Fibroblast of gingiva (primary cell): Measurements from ENCODE around the gene CCDC9.
"Not testable (repeated sequence)": the region's sequence is repeated elsewhere in the genome, so short reads cannot be mapped to it uniquely, and the experiment has no call there.

Experiments
- DNase-seq: peaks from one replicate; pipeline ENCODE4 v3.0.0-alpha.2; 2011; ENCODE audit warnings: low read depth

CCDC9 gene

DNA sequence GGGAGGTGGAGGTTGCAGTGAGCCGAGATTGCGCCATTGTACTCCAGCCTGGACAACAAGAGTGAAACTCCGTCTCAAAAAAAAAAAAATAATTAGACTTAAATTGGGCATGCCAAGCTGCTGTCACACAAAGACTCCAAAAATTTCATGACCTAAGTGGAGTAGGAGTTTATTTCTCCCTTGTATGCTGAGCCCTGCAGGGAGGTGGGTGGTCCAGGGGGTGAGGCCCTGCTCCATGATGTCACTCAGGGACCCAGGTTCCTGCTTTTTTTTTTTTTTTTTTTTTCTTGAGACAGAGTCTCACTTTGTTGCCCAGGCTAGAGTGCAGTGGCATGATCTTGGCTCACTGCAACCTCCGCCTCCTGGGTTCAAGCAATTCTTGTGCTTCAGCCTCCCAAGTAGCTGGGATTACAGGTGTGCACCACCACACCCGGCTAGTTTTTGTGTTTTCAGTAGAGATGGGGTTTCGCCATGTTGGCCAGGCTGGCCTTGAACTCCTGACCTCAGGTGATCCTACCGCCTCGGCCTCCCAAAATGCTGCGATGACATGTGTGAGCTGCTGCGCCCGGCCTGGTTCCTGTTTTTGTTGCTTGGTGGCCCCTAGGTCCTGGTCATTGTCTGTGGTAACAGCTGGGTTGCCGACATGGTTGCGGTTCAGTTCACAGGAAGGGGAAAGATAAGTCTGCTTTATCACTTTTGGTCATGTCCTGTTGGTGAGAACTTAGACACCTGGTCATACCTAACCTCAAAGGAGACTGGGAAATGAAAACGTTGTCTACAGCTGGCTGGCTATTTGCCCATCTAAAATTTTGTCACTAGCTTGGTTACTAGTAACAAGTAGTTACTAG, 5.8 kb downstream of the CCDC9 start:
- DNase-seq = not testable (repeated sequence)

GRCh38 chr19:47264629-47265028, 8.3 kb downstream of the CCDC9 start:
- DNase-seq = no peak

DNA sequence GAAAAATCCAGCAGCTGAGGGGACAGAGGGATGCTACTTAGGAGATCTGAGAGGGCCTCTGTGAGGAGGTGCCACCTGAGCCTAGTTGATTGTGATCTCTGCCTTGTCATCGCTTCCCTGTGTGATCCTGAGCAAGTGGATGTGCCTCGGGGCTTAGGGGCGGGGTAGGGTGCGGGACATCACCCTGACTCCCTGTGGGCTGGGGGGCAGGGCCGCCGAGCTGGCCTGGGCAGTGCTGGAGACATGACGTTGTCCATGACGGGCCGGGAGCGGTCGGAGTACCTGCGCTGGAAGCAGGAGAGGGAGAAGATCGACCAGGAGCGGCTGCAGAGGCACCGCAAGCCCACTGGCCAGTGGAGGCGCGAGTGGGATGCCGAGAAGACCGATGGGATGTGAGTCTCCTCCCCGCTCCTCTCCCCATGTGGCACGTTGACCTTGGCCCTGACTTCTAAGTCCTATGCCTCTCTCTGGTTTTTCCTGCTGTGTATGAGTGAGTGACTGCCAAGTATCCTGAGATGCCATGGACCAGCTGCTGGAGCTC, 10.1 kb downstream of the CCDC9 start:
- no peak for DNase-seq

- DNase-seq = peak; percentile 32
Observed at GRCh38 chr19:47267350-47267759, 11.0 kb downstream of the CCDC9 start.

- no peak for DNase-seq
Observed at GRCh38 chr19:47268028-47268427, 11.7 kb downstream of the CCDC9 start.

DNA sequence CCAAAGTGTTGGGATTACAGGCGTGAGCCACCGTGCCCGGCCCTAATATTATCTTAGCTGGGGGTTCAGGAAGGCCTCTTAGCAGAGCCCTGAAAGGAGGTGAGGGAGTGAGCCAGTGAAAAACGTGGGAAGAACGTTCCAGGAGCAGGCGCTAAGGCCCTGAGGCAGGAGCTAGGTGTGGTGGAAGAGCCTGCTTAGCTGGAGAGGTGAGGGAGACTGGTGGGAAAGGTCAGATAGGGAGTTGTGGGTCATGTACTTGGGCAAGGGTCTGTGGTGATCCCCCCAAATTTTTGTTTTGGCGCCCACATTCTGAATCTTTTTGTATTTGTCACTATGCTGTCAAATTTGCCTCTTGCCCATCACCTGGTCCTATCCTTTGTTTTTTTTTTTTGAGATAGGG, 13.3 kb downstream of the CCDC9 start:
- no peak for DNase-seq

DNA sequence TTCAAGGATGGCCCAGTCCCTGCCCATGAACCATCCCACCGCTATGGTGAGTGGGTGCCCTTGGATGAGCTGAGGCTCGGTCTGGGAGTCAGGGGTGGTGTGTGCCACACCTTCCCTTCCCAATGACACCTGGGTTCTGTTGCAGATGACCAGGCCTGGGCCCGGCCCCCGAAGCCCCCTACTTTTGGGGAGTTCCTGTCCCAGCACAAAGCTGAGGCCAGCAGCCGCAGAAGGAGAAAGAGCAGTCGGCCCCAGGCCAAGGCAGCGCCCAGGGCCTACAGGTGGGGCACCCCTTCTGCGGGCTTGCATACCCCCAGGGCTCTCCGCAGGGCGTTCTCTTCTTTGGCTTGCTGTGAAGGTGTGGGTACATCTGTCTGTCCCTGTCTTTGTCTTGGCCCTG, 14.1 kb downstream of the CCDC9 start:
- no peak for DNase-seq

DNA sequence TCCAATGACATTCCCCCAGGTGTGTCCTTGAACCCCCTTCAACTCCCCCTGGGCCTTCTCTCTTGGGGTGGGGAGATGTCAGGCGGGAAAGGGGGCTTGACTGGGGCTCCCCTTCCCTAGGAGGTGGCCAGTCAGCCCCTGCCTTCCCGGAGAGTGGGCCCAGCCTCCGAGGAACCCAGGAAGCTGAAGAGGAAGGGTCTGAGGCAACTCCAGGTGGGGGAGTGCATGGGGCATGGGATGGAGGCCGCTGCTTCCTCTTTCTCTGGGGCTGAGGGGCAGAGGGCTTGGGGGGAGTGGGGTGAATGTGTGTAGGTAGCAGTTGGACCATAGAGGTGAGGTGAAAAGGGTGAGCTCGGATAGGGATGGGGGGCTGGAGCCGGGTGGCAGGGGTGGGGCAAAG, 15.6 kb downstream of the CCDC9 start:
- no peak for DNase-seq

- no peak for DNase-seq
Observed at GRCh38 chr19:47272448-47273312, 16.4 kb downstream of the CCDC9 start.

DNA sequence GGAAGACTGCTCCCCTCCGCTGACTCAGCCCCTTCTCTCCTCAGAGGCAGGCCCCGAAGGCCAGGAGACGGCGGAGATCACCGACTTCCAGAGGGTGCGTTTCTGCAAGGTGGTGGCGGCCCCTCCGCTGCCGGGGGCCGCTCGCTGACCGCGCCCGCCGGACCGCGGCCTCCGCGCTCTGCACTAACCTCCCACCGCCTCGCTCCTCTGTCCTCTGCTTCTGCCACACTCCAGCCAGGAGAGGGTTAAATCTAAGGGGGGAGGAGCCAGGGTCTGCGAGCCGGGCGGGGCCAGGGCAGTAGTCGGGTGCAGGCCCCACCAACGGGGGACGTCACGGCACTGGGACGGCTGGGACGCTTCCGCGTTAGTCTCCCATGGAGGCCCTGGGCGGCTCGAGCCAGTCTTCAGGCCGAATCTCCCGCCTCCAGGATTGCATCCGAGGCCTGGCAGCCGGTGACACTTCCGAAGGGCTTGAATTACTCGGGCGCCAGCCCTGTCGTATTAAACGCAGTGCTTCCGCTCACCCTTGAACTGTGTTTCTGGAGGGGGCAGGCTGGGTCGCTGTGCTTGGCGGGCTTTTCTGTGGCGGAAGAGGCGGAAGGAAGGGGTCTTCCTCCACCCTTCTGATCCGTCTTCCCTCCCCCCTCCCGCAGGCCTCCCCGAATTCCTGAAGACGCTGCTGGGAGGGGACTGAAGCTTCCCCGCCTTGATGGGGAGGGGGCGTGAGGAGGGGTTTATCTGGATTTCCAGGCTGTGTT, 17.2 kb downstream of the CCDC9 start:
- DNase-seq = peak; percentile 96

- peak; percentile 93 for DNase-seq
Observed at GRCh38 chr19:47274071-47274890, 18.0 kb downstream of the CCDC9 start, which contains the start of gene INAFM1. INAFM1 (plus strand) TSS chr19:47274885; CDS start chr19:47274920, 35 bp downstream.

- no peak for DNase-seq
Observed at GRCh38 chr19:47274891-47275761, 18.8 kb downstream of the CCDC9 start.

DNA sequence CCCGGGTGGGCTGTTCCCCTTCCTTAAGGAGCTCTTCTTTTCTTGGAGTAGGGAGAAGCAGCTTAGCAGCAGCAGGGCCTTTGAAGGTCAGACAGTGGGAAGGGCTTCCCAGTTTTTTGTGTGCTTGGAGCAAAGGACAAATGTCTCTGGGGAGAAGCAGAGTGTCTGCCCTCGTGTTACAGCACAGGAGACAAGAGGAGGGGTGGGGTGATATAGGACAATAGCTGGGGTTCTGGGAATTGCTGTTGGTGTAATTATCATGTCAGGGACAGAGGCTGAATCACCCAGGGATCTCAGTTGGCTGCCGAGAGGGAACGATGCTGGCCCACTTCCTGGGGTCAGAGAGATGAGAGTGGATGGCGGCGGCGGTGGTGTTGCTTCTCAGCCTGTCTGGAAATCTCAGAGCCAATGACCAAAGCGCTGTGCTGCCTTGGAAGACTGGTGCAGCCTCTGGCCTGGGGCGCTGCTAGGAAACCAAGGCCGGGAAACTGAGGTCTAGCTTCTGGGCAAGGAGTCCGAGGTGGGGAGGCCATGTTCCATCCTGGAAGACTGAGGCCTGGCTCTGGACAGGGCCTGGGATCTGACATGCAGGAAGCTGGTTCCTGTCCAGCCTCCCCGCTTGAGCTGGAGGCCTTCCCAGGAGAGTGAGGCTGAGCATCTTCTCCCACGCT, 19.6 kb downstream of the CCDC9 start:
- DNase-seq = peak; percentile 62

DNA sequence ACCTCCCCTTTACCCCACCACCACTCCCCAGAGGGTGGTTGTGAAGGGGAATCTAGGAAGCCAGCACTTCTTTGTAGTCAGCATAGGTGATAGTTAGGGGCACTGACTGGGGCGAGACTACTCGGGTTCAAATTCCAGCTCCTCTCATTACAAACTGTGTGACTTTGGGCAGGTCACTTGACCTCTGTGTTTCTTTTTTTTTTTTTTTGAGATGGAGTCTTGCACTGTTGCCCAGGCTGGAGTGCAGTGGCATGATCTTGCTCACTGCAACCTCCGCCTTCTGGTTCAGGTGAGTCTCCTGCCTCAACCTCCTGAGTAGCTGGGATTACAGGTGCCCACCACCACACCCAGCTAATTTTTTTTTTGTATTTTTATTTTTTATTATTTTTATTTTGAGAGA, 20.2 kb downstream of the CCDC9 start:
- not testable (repeated sequence) for DNase-seq

DNA sequence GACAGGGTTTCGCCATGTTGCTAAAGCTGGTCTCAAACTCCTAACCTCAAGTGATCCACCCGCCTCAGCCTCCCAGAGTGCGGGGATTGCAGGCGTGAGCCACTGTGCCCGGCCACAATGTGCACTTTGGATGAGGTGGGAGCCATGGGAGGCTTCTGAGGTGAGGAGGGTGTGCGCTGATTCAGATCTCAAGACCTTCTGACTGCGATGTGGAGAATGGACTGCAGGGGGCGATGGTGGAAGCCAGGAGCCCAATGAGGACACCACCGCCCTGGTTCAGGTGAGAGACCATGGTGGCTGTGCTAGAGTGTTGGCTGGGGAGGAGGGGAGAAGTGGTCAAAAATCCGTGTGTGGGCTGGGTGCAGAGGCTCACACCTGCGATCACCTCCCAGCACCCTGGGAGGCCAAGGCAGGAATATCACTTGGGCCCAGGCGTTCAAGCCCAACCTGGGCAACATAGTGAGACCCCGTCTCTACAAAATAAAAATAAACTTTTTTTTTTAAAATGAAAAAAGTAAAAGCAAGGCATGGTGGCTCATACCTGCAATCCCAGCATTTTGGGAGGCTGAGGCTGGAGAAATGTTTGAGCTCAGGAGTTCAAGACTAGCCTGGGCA, 24.0 kb downstream of the CCDC9 start:
- no peak for DNase-seq

GRCh38 chr19:47283405-47284059, 27.2 kb downstream of the CCDC9 start:
- DNase-seq = no peak

DNA sequence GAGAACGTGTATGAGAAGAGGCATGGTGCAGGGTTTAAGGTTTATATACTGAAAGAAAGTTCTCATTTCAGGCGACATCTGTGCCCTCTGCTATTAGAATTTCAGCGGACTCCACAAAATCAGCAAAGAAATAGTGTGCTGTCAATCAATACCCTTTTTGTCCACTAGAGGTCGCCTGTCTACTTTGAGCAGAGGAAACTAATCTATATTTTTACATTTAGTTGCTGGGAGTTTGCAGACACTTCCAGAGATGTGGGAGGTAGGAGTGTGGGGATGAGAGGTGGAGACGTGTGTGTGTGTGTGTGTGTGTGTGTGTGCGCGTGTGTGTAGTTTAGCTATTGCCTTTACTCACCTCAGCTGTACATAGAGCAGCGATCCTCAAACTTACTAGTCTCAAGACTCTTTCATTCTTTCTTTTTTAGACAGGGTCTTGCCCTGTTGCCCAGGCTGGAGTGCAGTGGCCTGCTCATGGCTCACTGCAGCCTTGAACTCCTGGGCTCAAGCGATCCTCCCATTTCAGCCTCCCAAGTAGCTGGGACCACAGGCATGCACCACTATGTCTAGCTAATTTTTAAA, 28.1 kb downstream of the CCDC9 start:
- peak; percentile 50 for DNase-seq

DNA sequence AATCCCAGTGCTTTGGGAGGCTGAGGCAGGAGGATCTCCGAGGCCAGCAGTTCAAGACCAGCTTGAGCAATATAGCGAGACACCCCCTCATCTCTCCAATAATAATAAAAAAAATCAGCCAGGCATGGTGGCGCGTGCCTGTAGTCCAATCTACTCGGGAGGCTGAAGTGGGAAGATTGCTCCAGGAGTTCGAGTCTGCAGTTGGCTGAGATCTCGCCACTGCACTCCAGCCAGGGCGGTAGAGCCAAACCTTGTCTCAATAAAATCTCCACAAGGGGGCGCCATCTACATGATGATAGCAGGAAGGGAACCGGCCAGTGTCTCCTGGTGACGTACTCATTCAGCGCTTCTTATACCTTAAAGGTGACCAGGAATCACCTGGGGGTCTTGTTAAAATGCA, 39.7 kb downstream of the CCDC9 start:
- DNase-seq = peak; percentile 63
